HepG2 (cell line): ENCODE data around the gene OTOP1. TPM values are rescaled to one million over a fixed set of nuclear protein-coding genes. Genes with fewer than 3 reads are reported as not detected.
A peak's percentile ranks its signal among the peaks of the same experiment; 100 is the strongest.

Source experiments
- ATF2 ChIP-seq: sonication (generic); formaldehyde crosslinking; IDR thresholded peaks from 2 replicates; pipeline ENCODE4 v1.4.0; 2020; ENCODE audit warnings: missing genetic modification reagents
- ATF5 ChIP-seq: sonication (generic); formaldehyde crosslinking; IDR thresholded peaks from 2 replicates; pipeline ENCODE4 v1.4.0; 2020; ENCODE audit warnings: mild to moderate bottlenecking, low read depth, missing genetic modification reagents
- ATF7 ChIP-seq, 2 experiments: fragments of 450-650 bp in 1 of 2; sonication (generic) in 1 of 2; formaldehyde crosslinking in 1 of 2; IDR thresholded peaks; 2 replicates each; pipeline versions ENCODE4 v1.4.0 to v1.6.1; 2016 to 2020; ENCODE audit warnings: antibody characterized with exemption in 1 of 2, mild to moderate bottlenecking in 1 of 2, missing genetic modification reagents in 1 of 2
- BCL6 ChIP-seq: IDR thresholded peaks from 2 replicates; pipeline ENCODE4 v1.6.1; 2016; ENCODE audit warnings: missing genetic modification reagents, missing compliant biosample characterization
- BORCS8-MEF2B ChIP-seq: sonication (generic); formaldehyde crosslinking; IDR thresholded peaks from 2 replicates; pipeline ENCODE4 v1.8.0; 2022; ENCODE audit warnings: mild to moderate bottlenecking, missing genetic modification reagents
- EP300 ChIP-seq, 3 experiments: sonication (generic) in 1 of 3; formaldehyde crosslinking in 1 of 3; IDR thresholded peaks; 2 replicates each; pipeline versions ENCODE4 v1.5.1 to v1.6.1; 2011 to 2020; ENCODE audit warnings: low read depth in 2 of 3, low read length in 2 of 3, borderline replicate concordance in 1 of 3, improper control_type of control experiment in 1 of 3, mild to moderate bottlenecking in 1 of 3, missing genetic modification reagents in 1 of 3, moderate library complexity in 1 of 3
- ERF ChIP-seq: IDR thresholded peaks from 2 replicates; pipeline ENCODE4 v1.6.1; 2018; ENCODE audit warnings: missing biosample characterization, missing genetic modification reagents
- FOXA1 ChIP-seq, 2 experiments: fragments of 450-650 bp in 1 of 2; sonication (generic) in 1 of 2; formaldehyde crosslinking in 1 of 2; IDR thresholded peaks; 2 replicates each; pipeline versions ENCODE4 v1.4.0 to v1.6.1; 2016 to 2020; ENCODE audit warnings: missing genetic modification reagents in 1 of 2
- FOXJ3 ChIP-seq: sonication (generic); formaldehyde crosslinking; IDR thresholded peaks from 2 replicates; pipeline ENCODE4 v1.4.0; 2020; ENCODE audit warnings: missing genetic modification reagents, mild to moderate bottlenecking, borderline replicate concordance
- FOXK1 ChIP-seq: sonication (generic); formaldehyde crosslinking; IDR thresholded peaks from 2 replicates; pipeline ENCODE4 v1.4.0; 2020; ENCODE audit warnings: low read depth, missing genetic modification reagents, borderline replicate concordance
- HMG20A ChIP-seq: IDR thresholded peaks from 2 replicates; pipeline ENCODE4 v1.6.1; 2016; ENCODE audit warnings: borderline replicate concordance
- HOXA9 ChIP-seq: sonication (generic); formaldehyde crosslinking; IDR thresholded peaks from 2 replicates; pipeline ENCODE4 v1.8.1; 2022; ENCODE audit warnings: missing genetic modification reagents, mild to moderate bottlenecking, moderate library complexity, borderline replicate concordance
- KDM6A ChIP-seq: IDR thresholded peaks from 2 replicates; pipeline ENCODE4 v1.6.1; 2016; ENCODE audit warnings: low read depth
- KMT2A ChIP-seq: sonication (generic); formaldehyde crosslinking; IDR thresholded peaks from 2 replicates; pipeline ENCODE4 v1.4.0; 2020; ENCODE audit warnings: missing genetic modification reagents
- MIXL1 ChIP-seq: IDR thresholded peaks from 2 replicates; pipeline ENCODE4 v1.6.1; 2016
- PHF21A ChIP-seq: sonication (generic); formaldehyde crosslinking; IDR thresholded peaks from 2 replicates; pipeline ENCODE4 v1.5.0; 2020; ENCODE audit warnings: mild to moderate bottlenecking, missing genetic modification reagents
- RARA ChIP-seq: IDR thresholded peaks from 2 replicates; pipeline ENCODE4 v1.6.1; 2016; ENCODE audit warnings: missing genetic modification reagents, missing compliant biosample characterization
- SATB2 ChIP-seq: sonication (generic); formaldehyde crosslinking; IDR thresholded peaks from 2 replicates; pipeline ENCODE4 v1.5.0; 2020; ENCODE audit warnings: missing genetic modification reagents
- SSRP1 ChIP-seq: IDR thresholded peaks from 2 replicates; pipeline ENCODE4 v1.6.1; 2016; ENCODE audit warnings: control low read depth
- TBX3 ChIP-seq: fragments of 450-650 bp; IDR thresholded peaks from 2 replicates; pipeline ENCODE4 v1.6.1; 2017; ENCODE audit warnings: antibody characterized with exemption, mild to moderate bottlenecking, inconsistent platforms, borderline replicate concordance
- ZNF292 ChIP-seq: sonication (generic); formaldehyde crosslinking; IDR thresholded peaks from 2 replicates; pipeline ENCODE4 v1.8.1; 2022; ENCODE audit warnings: mild to moderate bottlenecking, low read depth, missing genetic modification reagents, borderline replicate concordance
- ZNF878 ChIP-seq: sonication (generic); formaldehyde crosslinking; IDR thresholded peaks from 2 replicates; pipeline ENCODE4 v1.8.1; 2023; ENCODE audit warnings: mild to moderate bottlenecking, missing genetic modification reagents, moderate library complexity
- polyA plus RNA-seq, 8 experiments: library from polyadenylated mRNA; depleted of rRNA in 3 of 8; stranded (reverse) in 7 of 8; unstranded in 1 of 8; fragments of >200 nt; fragmentation: Illumina TruSeq in 4 of 8; extraction: Trizol in 4 of 8; gene quantifications; 2 replicates each; pipeline versions ENCODE4 v1.2.1 to v1.2.3, GENCODE V29; 2011 to 2016; ENCODE audit warnings: low read depth in 4 of 8, missing spikeins in 1 of 8, mixed read lengths in 1 of 8; ENCODE audit not compliant: insufficient read depth in 1 of 8
- total RNA-seq, 5 experiments: library from RNA; depleted of rRNA; stranded (reverse); fragments of >200 nt; fragmentation: Illumina TruSeq; extraction: Trizol; gene quantifications; 2 replicates each; pipeline ENCODE4 v1.2.3, GENCODE V29; 2016; ENCODE audit warnings: low read depth in 1 of 5

OTOP1 gene
- total and polyA plus RNA-seq, 2 of the 13 experiments (the other 11 are each of a cell fraction or from before 2014, with no cell fraction given) = not detected

- TF ChIP-seq EP300 (IDR thresholded peaks at IDR 0.05; ENCODE audit: low read depth in 2 of 2, low read length in 2 of 2) (peak; percentile 78 to 96), EP300 (CRISPR knock-in tag; IDR thresholded peaks at IDR 0.05; ENCODE audit: borderline replicate concordance) (peak; percentile 92), SSRP1 (no peak), FOXJ3 (peak; percentile 72; the same call in 1 of the 2 replicates), ATF7 (IDR thresholded peaks at IDR 0.05) (peak; percentile 21; the same call in 1 of the 2 replicates), ATF7 (CRISPR knock-in tag; IDR thresholded peaks at IDR 0.05) (no peak), ZNF878 (CRISPR knock-in tag) (0 out of 2 replicates have a peak, but pooled peaks have one; percentile 39), FOXK1 (peak; percentile 32; the same call in 1 of the 2 replicates), TBX3 (peak; percentile 75; the same call in 1 of the 2 replicates), MIXL1 (CRISPR knock-in tag) (peak; percentile 84), FOXA1 (IDR thresholded peaks at IDR 0.05) (0 out of 2 replicates have a peak, but pooled peaks have one; percentile 27), FOXA1 (CRISPR knock-in tag; IDR thresholded peaks at IDR 0.05) (peak; percentile 89), ERF (CRISPR knock-in tag) (peak; percentile 69), SATB2 (CRISPR knock-in tag) (0 out of 2 replicates have a peak, but pooled peaks have one; percentile 48), KDM6A (CRISPR knock-in tag) (peak; percentile 91), RARA (peak; percentile 99), HMG20A (CRISPR knock-in tag) (peak; percentile 96), KMT2A (CRISPR knock-in tag) (no peak), ATF2 (CRISPR knock-in tag) (peak; percentile 69; the same call in 1 of the 2 replicates), ATF5 (CRISPR knock-in tag) (no peak), BCL6 (CRISPR knock-in tag) (peak; percentile 67), PHF21A (peak; percentile 79), ZNF292 (CRISPR knock-in tag) (peak; percentile 53; the same call in 1 of the 2 replicates), HOXA9 (CRISPR knock-in tag) (no peak), BORCS8-MEF2B (CRISPR knock-in tag) (no peak)
These were observed 32.9 kb upstream of the OTOP1 start (continued) for GRCh38 chr4:4259484-4260100.
